Neural cell (in vitro differentiated cells): Measurements from ENCODE around the gene MAMDC4. TPM values are rescaled to one million over a fixed set of nuclear protein-coding genes. Genes with fewer than 3 reads are reported as not detected.

Experiments used
- H2AFZ ChIP-seq: fragments of 200-600, 300-800 bp; sonication (generic), shearing (Covaris generic); 2 replicates; pipeline ENCODE4 v1.6.0; 2014; ENCODE audit warnings: low read depth, mild to moderate bottlenecking, antibody characterized with exemption, low read length, moderate library complexity
- H3F3A ChIP-seq: fragments of 200-600 bp; shearing (Covaris generic); 2 replicates; pipeline ENCODE4 v1.6.1; 2016; ENCODE audit warnings: mild to moderate bottlenecking, moderate library complexity, mixed read lengths, antibody characterized with exemption, low read length; ENCODE audit not compliant: insufficient read depth, poor library complexity, severe bottlenecking
- H3K27ac ChIP-seq: fragments of 200-600, 300-800 bp; sonication (generic), shearing (Covaris generic); 2 replicates; pipeline ENCODE4 v1.5.1; 2014; ENCODE audit warnings: mild to moderate bottlenecking, low read length, moderate library complexity
- H3K27me3 ChIP-seq: fragments of 300-800, 200-600 bp; sonication (generic), shearing (Covaris generic); 2 replicates; pipeline ENCODE4 v1.6.0; 2014; ENCODE audit warnings: mild to moderate bottlenecking, low read depth, low read length, moderate library complexity; ENCODE audit not compliant: insufficient read depth
- H3K36me3 ChIP-seq: fragments of 300-800, 200-600 bp; sonication (generic), shearing (Covaris generic); 2 replicates; pipeline ENCODE4 v1.5.1; 2014; ENCODE audit warnings: mild to moderate bottlenecking, antibody characterized with exemption, low read length, moderate library complexity; ENCODE audit not compliant: insufficient read depth
- H3K4me2 ChIP-seq: fragments of 300-800, 200-600 bp; sonication (generic), shearing (Covaris generic); 2 replicates; pipeline ENCODE4 v1.6.0; 2014; ENCODE audit warnings: mild to moderate bottlenecking, low read length
- H3K4me3 ChIP-seq: fragments of 300-800, 200-600 bp; sonication (generic), shearing (Covaris generic); 2 replicates; pipeline ENCODE4 v1.5.1; 2014; ENCODE audit warnings: mild to moderate bottlenecking, low read length, moderate library complexity
- H3K79me2 ChIP-seq: fragments of 200-600 bp; shearing (Covaris generic); replicated peaks from 2 replicates; pipeline ENCODE4 v1.6.0; 2014; ENCODE audit warnings: mild to moderate bottlenecking, low read length, moderate library complexity; ENCODE audit not compliant: insufficient read depth
- H3K9ac ChIP-seq: fragments of 300-800, 200-600 bp; sonication (generic), shearing (Covaris generic); 2 replicates; pipeline ENCODE4 v1.6.1; 2016; ENCODE audit warnings: mild to moderate bottlenecking, low read length, mixed read lengths
- H3K9me2 ChIP-seq: fragments of 200-600 bp; shearing (Covaris generic); 2 replicates; pipeline ENCODE4 v1.6.1; 2016; ENCODE audit warnings: mild to moderate bottlenecking, low read length, mixed read lengths; ENCODE audit not compliant: insufficient read depth
- H3K9me3 ChIP-seq: fragments of 200-600, 300-800 bp; sonication (generic), shearing (Covaris generic); 2 replicates; pipeline ENCODE4 v1.6.1; 2016; ENCODE audit warnings: mild to moderate bottlenecking, mixed run types, low read length, moderate library complexity, mixed read lengths
- H4K20me1 ChIP-seq: fragments of 200-600 bp; shearing (Covaris generic); 2 replicates; pipeline ENCODE4 v1.6.1; 2016; ENCODE audit warnings: mild to moderate bottlenecking, mixed run types; ENCODE audit not compliant: insufficient read depth
- CTCF ChIP-seq: fragments of 450-650 bp; IDR thresholded peaks from 2 replicates; pipeline ENCODE4 v1.5.1; 2014; ENCODE audit warnings: antibody characterized with exemption, mild to moderate bottlenecking, moderate library complexity; ENCODE audit not compliant: poor library complexity, severe bottlenecking
- EP300 ChIP-seq: fragments of 450-650 bp; conservative IDR thresholded peaks from 2 replicates; pipeline ENCODE4 v1.6.1; 2014; ENCODE audit warnings: antibody characterized with exemption, mild to moderate bottlenecking, moderate library complexity; ENCODE audit not compliant: poor library complexity, severe bottlenecking
- EZH2 ChIP-seq: fragments of 200-600, 300-800 bp; shearing (Covaris generic), sonication (generic); IDR thresholded peaks from 2 replicates; pipeline ENCODE4 v1.6.1; 2014; ENCODE audit warnings: antibody characterized with exemption, low read length, borderline replicate concordance, mild to moderate bottlenecking; ENCODE audit not compliant: insufficient read depth, poor library complexity, severe bottlenecking
- MXI1 ChIP-seq: fragments of 450-650 bp; conservative IDR thresholded peaks from 2 replicates; pipeline ENCODE4 v1.6.1; 2014; ENCODE audit warnings: antibody characterized with exemption, mild to moderate bottlenecking; ENCODE audit not compliant: poor library complexity, severe bottlenecking
- POLR2AphosphoS5 ChIP-seq: IDR thresholded peaks from 2 replicates; pipeline ENCODE4 v1.6.1; 2012
- RAD21 ChIP-seq: fragments of 450-650 bp; conservative IDR thresholded peaks from 2 replicates; pipeline ENCODE4 v1.6.1; 2014; ENCODE audit warnings: antibody characterized with exemption, mild to moderate bottlenecking, moderate library complexity
- REST ChIP-seq: IDR thresholded peaks from 2 replicates; pipeline ENCODE4 v1.6.1; 2012; ENCODE audit warnings: borderline replicate concordance
- SMC3 ChIP-seq: fragments of 450-650 bp; conservative IDR thresholded peaks from 2 replicates; pipeline ENCODE4 v1.6.1; 2014; ENCODE audit warnings: antibody characterized with exemption, mild to moderate bottlenecking, moderate library complexity; ENCODE audit not compliant: poor library complexity
- TAF1 ChIP-seq: IDR thresholded peaks from 2 replicates; pipeline ENCODE4 v1.6.1; 2012; ENCODE audit warnings: low read depth
- polyA plus RNA-seq: library from polyadenylated mRNA; depleted of rRNA; stranded (reverse); fragments of >200 nt; gene quantifications from 2 replicates; pipeline ENCODE4 v1.2.3, GENCODE V29; 2014

Gene MAMDC4
- polyA plus RNA-seq, 1 donor from 2014 or later, result 13.1 TPM

- H3F3A ChIP-seq, result no peaks in the 10 kb centered on the region
- TF ChIP-seq EZH2 (no peak), EP300 (no peak), SMC3 (no peak), TAF1 (no peak), RAD21 (no peak), POLR2AphosphoS5 (no peak), REST (no peak), MXI1 (no peak), CTCF (no peak)
- H3K9me2 ChIP-seq, result no peaks in the 10 kb centered on the region
- no peaks in the 10 kb centered on the region for H3K27me3 ChIP-seq
- no peak overlapping the region for H2AFZ ChIP-seq
- H3K9me3 ChIP-seq, result no peaks in the 10 kb centered on the region
- H3K4me3 ChIP-seq, result no peak overlapping the region
- H3K9ac ChIP-seq, result no peak overlapping the region
- H3K4me2 ChIP-seq, result no peak overlapping the region
- no peaks in the 10 kb centered on the region for H3K36me3 ChIP-seq
- no peak overlapping the region for H3K27ac ChIP-seq
- H4K20me1 ChIP-seq, result no peaks in the 10 kb centered on the region
- H3K79me2 ChIP-seq, result no peaks in the 10 kb centered on the region
Observed at GRCh38 chr9:136858452-136858843, 6.3 kb downstream of the MAMDC4 start.

- Histone ChIP-seq H3K9me2 (no peaks in the 10 kb centered on the region), H3K4me3 (no peak overlapping the region), H3K27ac (no peak overlapping the region), H3K4me2 (no peak overlapping the region), H2AFZ (no peak overlapping the region), H3K36me3 (no peaks in the 10 kb centered on the region), H4K20me1 (no peaks in the 10 kb centered on the region), H3K9ac (no peak overlapping the region), H3K79me2 (peaks cover 6% of the 10 kb centered on the region), H3K9me3 (no peaks in the 10 kb centered on the region), H3F3A (no peaks in the 10 kb centered on the region), H3K27me3 (no peaks in the 10 kb centered on the region)
- TF ChIP-seq SMC3 (no peak), RAD21 (no peak), EZH2 (no peak), REST (no peak), TAF1 (no peak), MXI1 (no peak), POLR2AphosphoS5 (no peak), CTCF (no peak), EP300 (no peak)
Observed at GRCh38 chr9:136858844-136859757, 7.0 kb downstream of the MAMDC4 start.
